ENCODE results near the gene ARSI. TPM values are rescaled to one million over a fixed set of nuclear protein-coding genes. Genes with fewer than 3 reads are reported as not detected.
"Not testable (repeated sequence)": the region's sequence is repeated elsewhere in the genome, so short reads cannot be mapped to it uniquely, and the experiment has no call there.

The ARSI gene
- total RNA-seq, 1 donor from 2014 or later: not detected

DNA sequence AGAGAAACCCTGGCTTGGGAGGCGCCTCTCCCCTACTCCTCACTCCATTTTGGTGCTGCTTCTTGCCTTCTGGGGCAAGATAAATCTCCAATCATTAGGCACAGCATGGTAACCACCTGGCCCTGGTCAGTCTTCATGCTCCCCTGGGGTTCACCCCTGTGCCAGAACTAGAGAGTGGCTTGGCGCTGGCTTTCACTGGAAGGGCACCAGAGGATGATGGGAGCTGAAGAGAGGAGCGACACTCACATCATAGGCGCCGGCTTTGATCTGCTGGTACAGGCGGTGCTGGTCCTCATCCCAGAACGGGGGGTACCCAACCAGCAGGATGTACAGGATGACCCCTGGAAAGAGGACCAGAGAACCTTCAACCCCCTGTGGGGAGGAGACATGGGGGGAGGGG, 51.2 kb downstream of the ARSI start:
- intact Hi-C loops (cut with micrococcal nuclease): no loop called here
- H3K4me3 Mint-ChIP-seq: no peak overlapping the region
- peaks cover 5% of the 10 kb centered on the region for H3K27me3 Mint-ChIP-seq
- POLR2A ChIA-PET: no interaction called here
- no peak for ATAC-seq (ENCODE audit: low read depth)
- H3K9me3 Mint-ChIP-seq: no peaks in the 10 kb centered on the region
- no peaks in the 10 kb centered on the region for H3K4me1 Mint-ChIP-seq
- H3K36me3 Mint-ChIP-seq (ENCODE audit: low read depth): no peaks in the 10 kb centered on the region
- TF ChIP-seq CTCF (IDR thresholded peaks at IDR 0.05): no peak
- no peak for DNase-seq
- CTCF ChIA-PET: no interaction called here
- no peak overlapping the region for H3K27ac Mint-ChIP-seq

DNA sequence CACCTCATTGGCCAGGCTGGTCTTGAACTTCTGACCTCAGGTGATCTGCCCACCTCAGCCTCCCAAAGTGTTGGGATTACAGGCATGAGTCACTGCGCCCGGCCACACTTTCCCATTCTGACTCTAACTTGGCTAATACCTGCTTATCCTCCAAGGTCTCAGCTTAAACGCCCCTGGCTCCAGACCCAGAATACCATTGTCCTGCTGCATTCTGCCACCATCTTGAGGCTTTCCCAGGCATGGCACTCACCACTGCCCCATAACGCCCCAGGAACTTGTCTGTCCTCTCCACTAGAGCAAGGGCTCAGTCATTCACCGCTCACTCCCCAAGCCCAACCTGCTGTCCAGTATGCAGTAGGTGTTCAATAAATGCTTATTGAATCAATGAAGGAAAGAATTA, 53.0 kb downstream of the ARSI start:
- Mint-ChIP-seq H3K4me3 (no peak overlapping the region), H3K27me3 (peaks cover 7% of the 10 kb centered on the region), H3K4me1 (no peaks in the 10 kb centered on the region), H3K27ac (no peak overlapping the region), H3K9me3 (no peaks in the 10 kb centered on the region), H3K36me3 (ENCODE audit: low read depth) (no peaks in the 10 kb centered on the region)
- ChIA-PET POLR2A (no interaction called here), CTCF (no interaction called here)
- intact Hi-C loops (cut with micrococcal nuclease): no loop called here
- DNase-seq (no peak), ATAC-seq (ENCODE audit: low read depth) (no peak)
- TF ChIP-seq CTCF (IDR thresholded peaks at IDR 0.05): no peak

DNA sequence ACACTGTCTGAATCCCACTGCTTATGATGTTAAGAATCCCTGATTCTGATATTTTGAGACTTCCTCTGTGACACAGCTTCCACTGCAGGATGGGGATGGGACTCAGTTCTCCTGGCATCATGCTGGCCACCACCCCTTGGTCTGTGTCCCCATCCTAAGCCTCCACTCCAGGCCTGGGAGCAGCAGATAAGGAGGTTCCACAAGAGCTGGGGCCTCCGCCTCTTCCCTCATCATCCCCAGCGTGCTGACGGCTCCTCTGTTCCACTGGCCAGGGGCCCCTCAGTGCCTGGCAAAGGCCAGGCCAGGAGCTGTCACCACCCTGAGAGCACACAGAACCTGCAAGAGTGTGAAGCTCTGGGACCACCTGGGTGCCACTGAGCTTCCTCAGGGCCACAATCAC, 53.8 kb downstream of the ARSI start:
- no peaks in the 10 kb centered on the region for H3K36me3 Mint-ChIP-seq (ENCODE audit: low read depth)
- no peaks in the 10 kb centered on the region for H3K9me3 Mint-ChIP-seq
- intact Hi-C loops (cut with micrococcal nuclease): no loop called here
- DNase-seq (no peak), ATAC-seq (ENCODE audit: low read depth) (no peak)
- POLR2A ChIA-PET: no interaction called here
- no peaks in the 10 kb centered on the region for H3K4me1 Mint-ChIP-seq
- H3K27ac Mint-ChIP-seq: no peak overlapping the region
- peaks cover 7% of the 10 kb centered on the region for H3K27me3 Mint-ChIP-seq
- TF ChIP-seq CTCF (IDR thresholded peaks at IDR 0.05): no peak
- CTCF ChIA-PET: no interaction called here
- H3K4me3 Mint-ChIP-seq: no peak overlapping the region

GRCh38 chr5:150248493-150248892, 54.2 kb downstream of the ARSI start:
- H3K36me3 Mint-ChIP-seq (ENCODE audit: low read depth); H3K4me1 Mint-ChIP-seq; H3K27ac Mint-ChIP-seq; ATAC-seq (ENCODE audit: low read depth); intact Hi-C loops (cut with micrococcal nuclease); H3K9me3 Mint-ChIP-seq; DNase-seq; H3K27me3 Mint-ChIP-seq; H3K4me3 Mint-ChIP-seq; POLR2A ChIA-PET; CTCF ChIA-PET: not testable (repeated sequence)

DNA sequence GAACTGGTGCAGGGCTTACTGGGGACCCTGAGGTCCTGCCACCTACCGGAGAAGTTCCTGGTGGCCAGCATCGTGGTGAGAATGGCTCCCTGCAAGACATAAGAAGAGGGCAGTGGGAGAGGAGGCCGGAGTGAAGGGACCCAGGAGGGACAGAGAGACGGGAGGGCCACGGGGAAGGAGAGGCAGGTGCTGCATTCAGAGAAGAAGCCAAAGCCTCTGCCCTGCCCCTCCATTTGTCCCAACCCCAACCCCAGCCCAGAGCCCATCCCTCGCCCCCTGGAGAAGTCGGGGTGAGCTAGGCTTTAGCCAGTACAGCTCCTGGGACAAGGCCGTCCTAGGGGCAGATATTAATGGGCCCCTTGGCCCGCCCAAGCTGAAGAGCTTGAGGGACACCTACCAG, 55.0 kb downstream of the ARSI start:
- H3K36me3 Mint-ChIP-seq (ENCODE audit: low read depth): no peaks in the 10 kb centered on the region
- H3K27ac Mint-ChIP-seq: no peak overlapping the region
- H3K27me3 Mint-ChIP-seq: peaks cover 7% of the 10 kb centered on the region
- TF ChIP-seq CTCF (IDR thresholded peaks at IDR 0.05): no peak
- ChIA-PET POLR2A (no interaction called here), CTCF (no interaction called here)
- DNase-seq: no peak
- no peak for ATAC-seq (ENCODE audit: low read depth)
- no peaks in the 10 kb centered on the region for H3K4me1 Mint-ChIP-seq
- H3K9me3 Mint-ChIP-seq: no peaks in the 10 kb centered on the region
- intact Hi-C loops (cut with micrococcal nuclease): no loop called here
- H3K4me3 Mint-ChIP-seq: no peak overlapping the region

GRCh38 chr5:150246835-150247234, 55.9 kb downstream of the ARSI start:
- TF ChIP-seq CTCF (IDR thresholded peaks at IDR 0.05): no peak
- H3K36me3 Mint-ChIP-seq (ENCODE audit: low read depth): no peaks in the 10 kb centered on the region
- no peak for DNase-seq
- no peaks in the 10 kb centered on the region for H3K9me3 Mint-ChIP-seq
- H3K4me3 Mint-ChIP-seq: no peak overlapping the region
- ATAC-seq (ENCODE audit: low read depth): no peak
- CTCF ChIA-PET: no interaction called here
- no peak overlapping the region for H3K27ac Mint-ChIP-seq
- no peaks in the 10 kb centered on the region for H3K4me1 Mint-ChIP-seq
- intact Hi-C loops (cut with micrococcal nuclease): no loop called here
- H3K27me3 Mint-ChIP-seq: peaks cover 7% of the 10 kb centered on the region
- POLR2A ChIA-PET: no interaction called here
